ENCODE measurements around the gene B4GALT6. TPM values are rescaled to one million over a fixed set of nuclear protein-coding genes. Genes with fewer than 3 reads are reported as not detected.

B4GALT6 gene
- total and polyA plus RNA-seq, 10 of the 15 experiments (the other 5 are each of a cell fraction or from before 2014, with no cell fraction given): 11.9 to 47.4 (median 18.0) TPM

DNA sequence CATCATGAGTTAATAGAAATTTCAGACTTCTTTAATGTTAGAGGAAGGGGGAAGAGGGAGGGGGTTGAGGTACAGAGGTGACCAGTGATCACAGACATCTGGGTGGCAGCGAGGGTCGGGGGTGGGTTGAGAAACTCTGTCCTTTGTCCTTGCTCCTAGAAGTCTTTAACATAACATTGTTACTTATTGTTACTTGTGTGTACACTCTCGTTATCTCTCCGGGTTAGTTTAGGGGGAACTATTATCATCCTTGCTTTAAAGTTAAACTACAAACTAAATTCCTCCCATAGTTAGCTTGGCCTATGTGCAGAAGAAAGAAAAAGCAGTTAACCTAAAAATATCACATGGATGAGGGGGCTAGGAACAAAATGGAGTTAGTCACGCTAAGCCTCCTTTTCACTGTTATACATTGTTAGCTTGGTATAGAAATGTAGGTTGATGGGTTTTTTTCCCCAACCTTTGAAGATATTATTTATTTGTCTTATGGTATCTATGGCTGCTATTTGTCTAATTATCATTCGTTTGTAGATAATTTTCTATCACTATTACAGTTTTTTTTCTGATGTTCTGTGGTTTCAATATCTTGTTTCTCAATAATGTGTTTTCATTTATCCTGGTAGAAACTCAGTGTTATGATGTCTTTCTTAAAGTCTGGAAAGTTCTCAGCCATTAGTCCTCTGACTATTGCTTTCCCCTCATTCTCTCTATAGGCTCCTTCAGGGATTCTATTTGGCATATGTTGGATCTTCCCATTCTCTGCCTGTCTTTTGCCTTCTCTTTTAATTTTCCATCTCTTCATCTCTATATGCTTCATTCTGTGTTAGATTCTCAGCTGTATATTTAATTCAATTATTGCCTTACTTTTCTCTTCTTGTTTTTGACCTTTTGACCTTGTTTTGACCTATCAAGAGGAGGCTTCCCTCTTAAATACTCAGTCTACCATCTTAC lies 13.2 kb upstream of the B4GALT6 start (continued):
- TF ChIP-seq, protein P1, sequence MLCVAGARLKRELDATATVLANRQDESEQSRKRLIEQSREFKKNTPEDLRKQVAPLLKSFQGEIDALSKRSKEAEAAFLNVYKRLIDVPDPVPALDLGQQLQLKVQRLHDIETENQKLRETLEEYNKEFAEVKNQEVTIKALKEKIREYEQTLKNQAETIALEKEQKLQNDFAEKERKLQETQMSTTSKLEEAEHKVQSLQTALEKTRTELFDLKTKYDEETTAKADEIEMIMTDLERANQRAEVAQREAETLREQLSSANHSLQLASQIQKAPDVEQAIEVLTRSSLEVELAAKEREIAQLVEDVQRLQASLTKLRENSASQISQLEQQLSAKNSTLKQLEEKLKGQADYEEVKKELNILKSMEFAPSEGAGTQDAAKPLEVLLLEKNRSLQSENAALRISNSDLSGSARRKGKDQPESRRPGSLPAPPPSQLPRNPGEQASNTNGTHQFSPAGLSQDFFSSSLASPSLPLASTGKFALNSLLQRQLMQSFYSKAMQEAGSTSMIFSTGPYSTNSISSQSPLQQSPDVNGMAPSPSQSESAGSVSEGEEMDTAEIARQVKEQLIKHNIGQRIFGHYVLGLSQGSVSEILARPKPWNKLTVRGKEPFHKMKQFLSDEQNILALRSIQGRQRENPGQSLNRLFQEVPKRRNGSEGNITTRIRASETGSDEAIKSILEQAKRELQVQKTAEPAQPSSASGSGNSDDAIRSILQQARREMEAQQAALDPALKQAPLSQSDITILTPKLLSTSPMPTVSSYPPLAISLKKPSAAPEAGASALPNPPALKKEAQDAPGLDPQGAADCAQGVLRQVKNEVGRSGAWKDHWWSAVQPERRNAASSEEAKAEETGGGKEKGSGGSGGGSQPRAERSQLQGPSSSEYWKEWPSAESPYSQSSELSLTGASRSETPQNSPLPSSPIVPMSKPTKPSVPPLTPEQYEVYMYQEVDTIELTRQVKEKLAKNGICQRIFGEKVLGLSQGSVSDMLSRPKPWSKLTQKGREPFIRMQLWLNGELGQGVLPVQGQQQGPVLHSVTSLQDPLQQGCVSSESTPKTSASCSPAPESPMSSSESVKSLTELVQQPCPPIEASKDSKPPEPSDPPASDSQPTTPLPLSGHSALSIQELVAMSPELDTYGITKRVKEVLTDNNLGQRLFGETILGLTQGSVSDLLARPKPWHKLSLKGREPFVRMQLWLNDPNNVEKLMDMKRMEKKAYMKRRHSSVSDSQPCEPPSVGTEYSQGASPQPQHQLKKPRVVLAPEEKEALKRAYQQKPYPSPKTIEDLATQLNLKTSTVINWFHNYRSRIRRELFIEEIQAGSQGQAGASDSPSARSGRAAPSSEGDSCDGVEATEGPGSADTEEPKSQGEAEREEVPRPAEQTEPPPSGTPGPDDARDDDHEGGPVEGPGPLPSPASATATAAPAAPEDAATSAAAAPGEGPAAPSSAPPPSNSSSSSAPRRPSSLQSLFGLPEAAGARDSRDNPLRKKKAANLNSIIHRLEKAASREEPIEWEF (IDR thresholded peaks at IDR 0.05; ENCODE audit: insufficient replicate concordance, low read depth, low read length): no peak
- TF ChIP-seq, protein P2, sequence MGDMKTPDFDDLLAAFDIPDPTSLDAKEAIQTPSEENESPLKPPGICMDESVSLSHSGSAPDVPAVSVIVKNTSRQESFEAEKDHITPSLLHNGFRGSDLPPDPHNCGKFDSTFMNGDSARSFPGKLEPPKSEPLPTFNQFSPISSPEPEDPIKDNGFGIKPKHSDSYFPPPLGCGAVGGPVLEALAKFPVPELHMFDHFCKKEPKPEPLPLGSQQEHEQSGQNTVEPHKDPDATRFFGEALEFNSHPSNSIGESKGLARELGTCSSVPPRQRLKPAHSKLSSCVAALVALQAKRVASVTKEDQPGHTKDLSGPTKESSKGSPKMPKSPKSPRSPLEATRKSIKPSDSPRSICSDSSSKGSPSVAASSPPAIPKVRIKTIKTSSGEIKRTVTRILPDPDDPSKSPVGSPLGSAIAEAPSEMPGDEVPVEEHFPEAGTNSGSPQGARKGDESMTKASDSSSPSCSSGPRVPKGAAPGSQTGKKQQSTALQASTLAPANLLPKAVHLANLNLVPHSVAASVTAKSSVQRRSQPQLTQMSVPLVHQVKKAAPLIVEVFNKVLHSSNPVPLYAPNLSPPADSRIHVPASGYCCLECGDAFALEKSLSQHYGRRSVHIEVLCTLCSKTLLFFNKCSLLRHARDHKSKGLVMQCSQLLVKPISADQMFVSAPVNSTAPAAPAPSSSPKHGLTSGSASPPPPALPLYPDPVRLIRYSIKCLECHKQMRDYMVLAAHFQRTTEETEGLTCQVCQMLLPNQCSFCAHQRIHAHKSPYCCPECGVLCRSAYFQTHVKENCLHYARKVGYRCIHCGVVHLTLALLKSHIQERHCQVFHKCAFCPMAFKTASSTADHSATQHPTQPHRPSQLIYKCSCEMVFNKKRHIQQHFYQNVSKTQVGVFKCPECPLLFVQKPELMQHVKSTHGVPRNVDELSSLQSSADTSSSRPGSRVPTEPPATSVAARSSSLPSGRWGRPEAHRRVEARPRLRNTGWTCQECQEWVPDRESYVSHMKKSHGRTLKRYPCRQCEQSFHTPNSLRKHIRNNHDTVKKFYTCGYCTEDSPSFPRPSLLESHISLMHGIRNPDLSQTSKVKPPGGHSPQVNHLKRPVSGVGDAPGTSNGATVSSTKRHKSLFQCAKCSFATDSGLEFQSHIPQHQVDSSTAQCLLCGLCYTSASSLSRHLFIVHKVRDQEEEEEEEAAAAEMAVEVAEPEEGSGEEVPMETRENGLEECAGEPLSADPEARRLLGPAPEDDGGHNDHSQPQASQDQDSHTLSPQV (IDR thresholded peaks at IDR 0.05): no peak
- TF ChIP-seq PAX8 (IDR thresholded peaks at IDR 0.05) (no peak), WRNIP1 (IDR thresholded peaks at IDR 0.05; ENCODE audit: borderline replicate concordance, low read depth, low read length) (no peak), ATF7 (IDR thresholded peaks at IDR 0.05; ENCODE audit: low read depth) (no peak), BCL11A (IDR thresholded peaks at IDR 0.05; ENCODE audit: low read depth, low read length) (no peak), ZBTB40 (IDR thresholded peaks at IDR 0.05; ENCODE audit: borderline replicate concordance) (no peak), NFXL1 (IDR thresholded peaks at IDR 0.05; ENCODE audit: borderline replicate concordance) (no peak)
- TF ChIP-seq, protein P3, sequence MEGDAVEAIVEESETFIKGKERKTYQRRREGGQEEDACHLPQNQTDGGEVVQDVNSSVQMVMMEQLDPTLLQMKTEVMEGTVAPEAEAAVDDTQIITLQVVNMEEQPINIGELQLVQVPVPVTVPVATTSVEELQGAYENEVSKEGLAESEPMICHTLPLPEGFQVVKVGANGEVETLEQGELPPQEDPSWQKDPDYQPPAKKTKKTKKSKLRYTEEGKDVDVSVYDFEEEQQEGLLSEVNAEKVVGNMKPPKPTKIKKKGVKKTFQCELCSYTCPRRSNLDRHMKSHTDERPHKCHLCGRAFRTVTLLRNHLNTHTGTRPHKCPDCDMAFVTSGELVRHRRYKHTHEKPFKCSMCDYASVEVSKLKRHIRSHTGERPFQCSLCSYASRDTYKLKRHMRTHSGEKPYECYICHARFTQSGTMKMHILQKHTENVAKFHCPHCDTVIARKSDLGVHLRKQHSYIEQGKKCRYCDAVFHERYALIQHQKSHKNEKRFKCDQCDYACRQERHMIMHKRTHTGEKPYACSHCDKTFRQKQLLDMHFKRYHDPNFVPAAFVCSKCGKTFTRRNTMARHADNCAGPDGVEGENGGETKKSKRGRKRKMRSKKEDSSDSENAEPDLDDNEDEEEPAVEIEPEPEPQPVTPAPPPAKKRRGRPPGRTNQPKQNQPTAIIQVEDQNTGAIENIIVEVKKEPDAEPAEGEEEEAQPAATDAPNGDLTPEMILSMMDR (IDR thresholded peaks at IDR 0.05 in 2 of 3, conservative IDR thresholded peaks at IDR 0.05 in 1 of 3; ENCODE audit: control insufficient read depth in 2 of 3, extremely low read depth in 1 of 3, insufficient read depth in 1 of 3, low read depth in 3 of 3, low read length in 3 of 3): no peak
